HCT116 (cell line): ENCODE data around the gene TEX2. TPM values are rescaled to one million over a fixed set of nuclear protein-coding genes. Genes with fewer than 3 reads are reported as not detected.

Experiments
- ATAC-seq: fragments of 200-7000 bp; cut with Tn5 transposase; 2 replicates; pipeline ENCODE4 v1.9.1; 2020; ENCODE audit warnings: mild to moderate bottlenecking, moderate library complexity
- BruUV-seq: library from RNA; stranded (reverse); fragments of 400-500 nt; replicated peaks from 2 replicates; lab custom pipeline; 2021; lab: Mats Ljungman, UMichigan
- CTCF ChIA-PET: fragments of 300-600 bp; sonication (Branson Sonifier 250); formaldehyde crosslinking; loops from one replicate; lab custom pipeline; 2021; ENCODE audit warnings: antibody characterized with exemption; lab: Charles Lee
- POLR2A ChIA-PET: fragments of 300-600, 350-600 bp; sonication (Branson Sonifier 250); formaldehyde crosslinking; loops from one replicate; lab custom pipeline; 2021; ENCODE audit warnings: antibody characterized with exemption; lab: Charles Lee
- RAD21 ChIA-PET, 2 experiments: fragments of 300-600 bp; sonication (Branson Sonifier 250); formaldehyde crosslinking; loops; one replicate each; lab custom pipeline; 2023; ENCODE audit warnings: low total read pairs in 2 of 2; ENCODE audit not compliant: uncharacterized antibody in 2 of 2, unreplicated experiment in 2 of 2, low non-redundant PET in 1 of 2; lab: Charles Lee
- DNase-seq: peaks from one replicate; pipeline ENCODE4 v3.0.0-alpha.2; 2010; ENCODE audit warnings: low read depth, low spot score
- H2AFZ ChIP-seq: fragments of 200-600 bp; shearing (Covaris generic), sonication (generic); 2 replicates; pipeline ENCODE4 v1.6.1; 2017; ENCODE audit warnings: low read depth, mixed run types, mixed read lengths, antibody characterized with exemption, low read length; ENCODE audit not compliant: poor library complexity, severe bottlenecking
- H3K27ac ChIP-seq: 2 replicates; pipeline ENCODE4 v1.5.1; 2012; ENCODE audit warnings: low read depth, low read length
- H3K27me3 ChIP-seq: fragments of 200-600 bp; sonication (generic); 2 replicates; pipeline ENCODE4 v1.6.1; 2016; ENCODE audit warnings: mixed run types, low read length, mixed read lengths; ENCODE audit not compliant: insufficient read depth
- H3K36me3 ChIP-seq, 2 experiments: fragments of 200-500 bp in 1 of 2; fragments of 200-600 bp in 1 of 2; sonication (Bioruptor generic) in 1 of 2; sonication (generic) in 1 of 2; 2 replicates each; pipeline versions ENCODE4 v1.5.1 to v1.6.1; 2014 to 2016; ENCODE audit warnings: low read length in 2 of 2, inconsistent platforms in 1 of 2, mixed read lengths in 1 of 2, mixed run types in 1 of 2; ENCODE audit not compliant: insufficient read depth in 2 of 2, control insufficient read depth in 1 of 2
- H3K4me1 ChIP-seq, 2 experiments: fragments of 200-600 bp in 1 of 2; sonication (generic) in 1 of 2; 2 replicates each; pipeline versions ENCODE4 v1.5.1 to v1.6.1; 2012 to 2017; ENCODE audit warnings: low read length in 2 of 2, inconsistent platforms in 1 of 2, mild to moderate bottlenecking in 1 of 2, mixed read lengths in 1 of 2, mixed run types in 1 of 2, moderate library complexity in 1 of 2; ENCODE audit not compliant: insufficient read depth in 2 of 2, control insufficient read depth in 1 of 2
- H3K4me2 ChIP-seq: fragments of 200-600 bp; sonication (generic); 2 replicates; pipeline ENCODE4 v1.6.1; 2017; ENCODE audit warnings: mixed run types, low read length, mixed read lengths
- H3K4me3 ChIP-seq, 2 experiments: fragments of 200-600 bp in 1 of 2; sonication (generic) in 1 of 2; replicated peaks in 1 of 2; 2 replicates each; pipeline ENCODE4 v1.5.1; 2011 to 2016; ENCODE audit warnings: low read length in 2 of 2, control low read depth in 1 of 2, low read depth in 1 of 2, mild to moderate bottlenecking in 1 of 2, mixed read lengths in 1 of 2, mixed run types in 1 of 2
- H3K79me2 ChIP-seq: fragments of 200-600 bp; sonication (generic); 2 replicates; pipeline ENCODE4 v1.6.1; 2017; ENCODE audit warnings: mild to moderate bottlenecking, mixed run types, low read length, moderate library complexity, mixed read lengths; ENCODE audit not compliant: insufficient read depth
- H3K9ac ChIP-seq: fragments of 200-600 bp; sonication (generic); 2 replicates; pipeline ENCODE4 v1.6.1; 2016; ENCODE audit warnings: low read length, mixed read lengths
- H3K9me2 ChIP-seq: fragments of 200-600 bp; sonication (generic), shearing (Covaris generic); 2 replicates; pipeline ENCODE4 v1.6.1; 2017; ENCODE audit warnings: mixed run types, mild to moderate bottlenecking, moderate library complexity; ENCODE audit not compliant: insufficient read depth
- H3K9me3 ChIP-seq, 2 experiments: fragments of 200-500 bp in 1 of 2; fragments of 200-600 bp in 1 of 2; sonication (Bioruptor generic) in 1 of 2; sonication (generic) in 1 of 2; 2 replicates each; pipeline ENCODE4 v1.6.1; 2014 to 2017; ENCODE audit warnings: low read length in 2 of 2, mixed read lengths in 2 of 2, inconsistent platforms in 1 of 2, low read depth in 1 of 2, mild to moderate bottlenecking in 1 of 2, mixed run types in 1 of 2, moderate library complexity in 1 of 2; ENCODE audit not compliant: control insufficient read depth in 1 of 2, insufficient read depth in 1 of 2
- H4K20me1 ChIP-seq: fragments of 200-600 bp; sonication (generic), shearing (Covaris generic); 2 replicates; pipeline ENCODE4 v1.6.1; 2017; ENCODE audit warnings: mixed run types, mild to moderate bottlenecking, moderate library complexity; ENCODE audit not compliant: insufficient read depth
- ATF3 ChIP-seq: IDR thresholded peaks from 2 replicates; pipeline ENCODE4 v1.6.1; 2012
- CBX3 ChIP-seq: IDR thresholded peaks from 2 replicates; pipeline ENCODE4 v1.6.1; 2012; ENCODE audit warnings: low read depth
- CEBPB ChIP-seq: IDR thresholded peaks from 2 replicates; pipeline ENCODE4 v1.6.1; 2012; ENCODE audit warnings: low read depth
- CTCF ChIP-seq, 3 experiments: fragments of 200-600 bp in 1 of 3; sonication (generic) in 1 of 3; IDR thresholded peaks in 2 of 3; conservative IDR thresholded peaks in 1 of 3; 2 replicates each; pipeline ENCODE4 v1.5.1; 2012 to 2017; ENCODE audit warnings: low read depth in 2 of 3, low read length in 2 of 3, antibody characterized with exemption in 1 of 3, borderline replicate concordance in 1 of 3, control low read depth in 1 of 3, mild to moderate bottlenecking in 1 of 3, mixed read lengths in 1 of 3, mixed run types in 1 of 3, moderate library complexity in 1 of 3; ENCODE audit not compliant: insufficient read depth in 1 of 3
- EGR1 ChIP-seq: IDR thresholded peaks from 2 replicates; pipeline ENCODE4 v1.6.1; 2012; ENCODE audit warnings: low read depth
- ELF1 ChIP-seq: IDR thresholded peaks from 2 replicates; pipeline ENCODE4 v1.6.1; 2012; ENCODE audit warnings: low read depth, borderline replicate concordance
- EZH2phosphoT487 ChIP-seq: fragments of 200-600 bp; IDR thresholded peaks from 2 replicates; pipeline ENCODE4 v1.6.1; 2018; ENCODE audit warnings: antibody characterized with exemption, borderline replicate concordance
- JUND ChIP-seq: IDR thresholded peaks from 2 replicates; pipeline ENCODE4 v1.6.1; 2012
- POLR2A ChIP-seq: IDR thresholded peaks from 2 replicates; pipeline ENCODE4 v1.7.0; 2011; ENCODE audit warnings: borderline replicate concordance; ENCODE audit not compliant: insufficient read depth, insufficient read length; ENCODE audit errors: extremely low read depth
- POLR2AphosphoS5 ChIP-seq: IDR thresholded peaks from 2 replicates; pipeline ENCODE4 v1.6.1; 2011; ENCODE audit warnings: mild to moderate bottlenecking, low read depth, low read length, moderate library complexity
- RAD21 ChIP-seq: IDR thresholded peaks from 2 replicates; pipeline ENCODE4 v1.6.1; 2012; ENCODE audit warnings: low read depth, mild to moderate bottlenecking
- REST ChIP-seq: IDR thresholded peaks from 2 replicates; pipeline ENCODE4 v1.6.1; 2012; ENCODE audit warnings: low read depth
- SIN3A ChIP-seq: IDR thresholded peaks from 2 replicates; pipeline ENCODE4 v1.6.1; 2012; ENCODE audit warnings: low read depth
- SRF ChIP-seq: IDR thresholded peaks from 2 replicates; pipeline ENCODE4 v1.6.1; 2012; ENCODE audit warnings: low read depth
- TCF7L2 ChIP-seq: IDR thresholded peaks from 2 replicates; pipeline ENCODE4 v1.7.0; 2011; ENCODE audit warnings: borderline replicate concordance, inconsistent platforms; ENCODE audit not compliant: insufficient read depth, insufficient read length; ENCODE audit errors: extremely low read depth
- YY1 ChIP-seq: IDR thresholded peaks from 2 replicates; pipeline ENCODE4 v1.6.1; 2011; ENCODE audit warnings: low read length, low read depth, moderate library complexity, mild to moderate bottlenecking; ENCODE audit not compliant: insufficient replicate concordance; ENCODE audit errors: extremely low read depth
- ZBTB33 ChIP-seq: IDR thresholded peaks from 2 replicates; pipeline ENCODE4 v1.6.1; 2011; ENCODE audit warnings: mild to moderate bottlenecking, low read length, moderate library complexity; ENCODE audit not compliant: insufficient replicate concordance; ENCODE audit errors: extremely low read depth
- ZFX ChIP-seq: fragments of 450-650 bp; IDR thresholded peaks from 2 replicates; pipeline ENCODE4 v1.6.1; 2017
- ZNF274 ChIP-seq: fragments of 200-500 bp; sonication (Bioruptor generic); IDR thresholded peaks from 2 replicates; pipeline ENCODE4 v1.6.1; 2014; ENCODE audit warnings: mild to moderate bottlenecking, low read depth, low read length, inconsistent platforms
- intact Hi-C: fragments of 100-400 bp; cut with micrococcal nuclease; formaldehyde crosslinking; loops from 2 replicates; pipeline ENCODE4 v1.10.0; 2022
- total RNA-seq: library from RNA; stranded (reverse); gene quantifications from one replicate; pipeline ENCODE4 v1.2.1, GENCODE V29; 2021; ENCODE audit not compliant: unreplicated experiment

The TEX2 gene
- total RNA-seq, 1 experiment from 2014 or later: 24.6 TPM

- H3K27ac ChIP-seq: no peak overlapping the region
- H3K9me3 ChIP-seq: no peaks in the 10 kb centered on the region
- H4K20me1 ChIP-seq: no peaks in the 10 kb centered on the region
- intact Hi-C loops: no loop called here
- no peaks in the 10 kb centered on the region for H3K27me3 ChIP-seq
- peaks cover 4 to 10% of the 10 kb centered on the region in 2 experiments; a peak in 2 of 4 replicates for H3K4me1 ChIP-seq
- no peaks in the 10 kb centered on the region for H3K9me2 ChIP-seq
- RAD21 ChIA-PET: no interaction called here
- no peak overlapping the region for H2AFZ ChIP-seq
- no peak overlapping the region for H3K4me3 ChIP-seq
- no peak overlapping the region for H3K9ac ChIP-seq
- CTCF ChIA-PET: interaction anchor here (1.6 kb wide), 1 partner anchor 20 kb away, joined by 4 read pairs; no protein-coding TSS in a partner anchor
- H3K36me3 ChIP-seq: peaks cover 0 to 3% of the 10 kb centered on the region in 2 experiments; a peak in 1 of 4 replicates
- H3K4me2 ChIP-seq: no peak overlapping the region
- DNase-seq (no peak), ATAC-seq (no peak)
- TF ChIP-seq RAD21: no peak
- TF ChIP-seq ATF3: no peak
- no peak for TF ChIP-seq EGR1
- TF ChIP-seq ZNF274: no peak
- TF ChIP-seq ELF1: no peak
- TF ChIP-seq YY1: no peak
- TF ChIP-seq CBX3: no peak
- no peak for TF ChIP-seq POLR2AphosphoS5
- no peak for TF ChIP-seq ZBTB33
- TF ChIP-seq ZFX: no peak
- no peak for TF ChIP-seq CEBPB
- no peak for TF ChIP-seq SIN3A
- no peak for TF ChIP-seq REST
- TF ChIP-seq SRF: no peak
- TF ChIP-seq TCF7L2: no peak
- TF ChIP-seq JUND: no peak
- TF ChIP-seq CTCF (IDR thresholded peaks at IDR 0.05 in 2 of 3, conservative IDR thresholded peaks at IDR 0.05 in 1 of 3; ENCODE audit: borderline replicate concordance in 1 of 3, insufficient read depth in 1 of 3, low read depth in 2 of 3, low read length in 2 of 3): no peak
- no peak for TF ChIP-seq POLR2A
- no peak for TF ChIP-seq EZH2phosphoT487
- peaks cover 10% of the 10 kb centered on the region for H3K79me2 ChIP-seq
- POLR2A ChIA-PET: interaction anchor here (0.7 kb wide), 1 partner anchor 20 kb away, joined by 3 read pairs; no protein-coding TSS in a partner anchor
- no TSS peak for BruUV-seq
Observed at GRCh38 chr17:64217249-64217691, 45.8 kb downstream of the TEX2 start.
